Osteocyte (in vitro differentiated cells): ENCODE data around the gene SAMD10. TPM values are rescaled to one million over a fixed set of nuclear protein-coding genes. Genes with fewer than 3 reads are reported as not detected.

Source experiments
- DNase-seq: peaks from one replicate; pipeline ENCODE4 v3.0.0; 2021; ENCODE audit warnings: mixed read lengths; ENCODE audit not compliant: unreplicated experiment; ENCODE audit errors: extremely low spot score
- H3K27ac Mint-ChIP-seq: one replicate; pipeline ENCODE4 v1.8.0; 2021; ENCODE audit warnings: mild to moderate bottlenecking, mixed read lengths; ENCODE audit not compliant: unreplicated experiment
- H3K27me3 Mint-ChIP-seq: one replicate; pipeline ENCODE4 v1.8.0; 2021; ENCODE audit warnings: mixed read lengths; ENCODE audit not compliant: unreplicated experiment
- H3K36me3 Mint-ChIP-seq: one replicate; pipeline ENCODE4 v1.8.0; 2021; ENCODE audit warnings: mixed read lengths; ENCODE audit not compliant: unreplicated experiment
- H3K4me1 Mint-ChIP-seq: one replicate; pipeline ENCODE4 v1.8.0; 2021; ENCODE audit warnings: mixed read lengths; ENCODE audit not compliant: unreplicated experiment
- H3K4me3 Mint-ChIP-seq: one replicate; pipeline ENCODE4 v1.8.0; 2021; ENCODE audit warnings: mild to moderate bottlenecking, moderate library complexity, mixed read lengths; ENCODE audit not compliant: unreplicated experiment
- H3K9me3 Mint-ChIP-seq: one replicate; pipeline ENCODE4 v1.8.0; 2021; ENCODE audit warnings: mixed read lengths; ENCODE audit not compliant: unreplicated experiment
- CTCF ChIP-seq: fragments of 200-600 bp; sonication (generic); IDR thresholded peaks from 2 replicates; pipeline ENCODE4 v1.5.0; 2021; ENCODE audit warnings: antibody characterized with exemption, mild to moderate bottlenecking, moderate library complexity
- total RNA-seq: library from RNA; stranded (reverse); gene quantifications from 2 replicates; pipeline ENCODE4 v1.2.1, GENCODE V29; 2021

Gene SAMD10
- total RNA-seq, 1 donor from 2014 or later, result 3.7 TPM

GRCh38 chr20:63940071-63940471 lies 39.4 kb downstream of the SAMD10 start:
- H3K4me1 Mint-ChIP-seq, result peaks cover 2% of the 10 kb centered on the region
- peaks cover 11% of the 10 kb centered on the region for H3K36me3 Mint-ChIP-seq
- TF ChIP-seq CTCF, result no peak
- H3K27ac Mint-ChIP-seq, result no peak overlapping the region
- no peaks in the 10 kb centered on the region for H3K27me3 Mint-ChIP-seq
- DNase-seq, result no peak
- H3K9me3 Mint-ChIP-seq, result no peaks in the 10 kb centered on the region
- H3K4me3 Mint-ChIP-seq, result no peak overlapping the region

GRCh38 chr20:63939061-63939935 lies 40.1 kb downstream of the SAMD10 start:
- H3K27ac Mint-ChIP-seq, result no peak overlapping the region
- H3K4me1 Mint-ChIP-seq, result peaks cover 2% of the 10 kb centered on the region
- TF ChIP-seq CTCF, result no peak
- H3K4me3 Mint-ChIP-seq, result no peak overlapping the region
- no peak for DNase-seq
- no peaks in the 10 kb centered on the region for H3K9me3 Mint-ChIP-seq
- no peaks in the 10 kb centered on the region for H3K27me3 Mint-ChIP-seq
- peaks cover 13% of the 10 kb centered on the region for H3K36me3 Mint-ChIP-seq

- Mint-ChIP-seq H3K36me3 (peaks cover 13% of the 10 kb centered on the region), H3K27me3 (no peaks in the 10 kb centered on the region), H3K4me1 (peaks cover 2% of the 10 kb centered on the region), H3K4me3 (no peak overlapping the region), H3K9me3 (no peaks in the 10 kb centered on the region), H3K27ac (no peak overlapping the region)
- no peak for TF ChIP-seq CTCF
- DNase-seq, result no peak
Observed at GRCh38 chr20:63937596-63937995, 41.8 kb downstream of the SAMD10 start.

- no peak for DNase-seq
- H3K4me3 Mint-ChIP-seq, result no peak overlapping the region
- H3K27me3 Mint-ChIP-seq, result no peaks in the 10 kb centered on the region
- no peaks in the 10 kb centered on the region for H3K9me3 Mint-ChIP-seq
- no peak overlapping the region for H3K27ac Mint-ChIP-seq
- peaks cover 26% of the 10 kb centered on the region for H3K36me3 Mint-ChIP-seq
- TF ChIP-seq CTCF, result no peak
- H3K4me1 Mint-ChIP-seq, result no peaks in the 10 kb centered on the region
Observed at GRCh38 chr20:63935447-63935846, 44.0 kb downstream of the SAMD10 start.

- Mint-ChIP-seq H3K27ac (peak overlapping the region; percentile 38), H3K36me3 (peaks cover 32% of the 10 kb centered on the region), H3K27me3 (no peaks in the 10 kb centered on the region), H3K9me3 (no peaks in the 10 kb centered on the region), H3K4me3 (no peak overlapping the region), H3K4me1 (no peaks in the 10 kb centered on the region)
- TF ChIP-seq CTCF, result peak; percentile 45
- no peak for DNase-seq
Observed at GRCh38 chr20:63934271-63935068, 45.0 kb downstream of the SAMD10 start.
